ENCODE measurements around the gene ULK4. TPM values are rescaled to one million over a fixed set of nuclear protein-coding genes. Genes with fewer than 3 reads are reported as not detected.
"Not testable (repeated sequence)": the region's sequence is repeated elsewhere in the genome, so short reads cannot be mapped to it uniquely, and the experiment has no call there.

The ULK4 gene
- total RNA-seq, 1 experiment from 2014 or later = 7.3 TPM

DNA sequence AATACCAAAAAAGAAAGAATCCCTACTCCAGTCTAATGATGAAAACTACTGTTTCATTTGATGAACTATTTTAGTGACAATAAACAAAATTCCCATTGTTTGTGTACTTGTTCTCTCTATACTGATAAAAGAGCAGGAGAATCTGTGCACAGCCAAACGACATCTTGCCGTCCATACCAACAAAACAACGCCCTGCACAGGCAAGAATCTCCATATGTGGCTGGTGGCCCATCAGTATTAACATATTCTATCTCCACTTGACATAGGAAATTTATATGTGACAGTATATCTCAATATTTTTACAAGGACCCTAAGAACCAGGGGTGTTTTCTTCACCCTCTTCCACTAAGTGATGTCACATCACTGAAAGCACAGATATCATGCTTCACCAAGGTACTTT, 279.5 kb downstream of the ULK4 start:
- no peak for DNase-seq (ENCODE audit: low read depth)
- in situ Hi-C loops (cut with HindIII; ENCODE audit: low pct_unique_long_range_greater_than_20kb, low sequenced_read_pairs) = no loop called here

DNA sequence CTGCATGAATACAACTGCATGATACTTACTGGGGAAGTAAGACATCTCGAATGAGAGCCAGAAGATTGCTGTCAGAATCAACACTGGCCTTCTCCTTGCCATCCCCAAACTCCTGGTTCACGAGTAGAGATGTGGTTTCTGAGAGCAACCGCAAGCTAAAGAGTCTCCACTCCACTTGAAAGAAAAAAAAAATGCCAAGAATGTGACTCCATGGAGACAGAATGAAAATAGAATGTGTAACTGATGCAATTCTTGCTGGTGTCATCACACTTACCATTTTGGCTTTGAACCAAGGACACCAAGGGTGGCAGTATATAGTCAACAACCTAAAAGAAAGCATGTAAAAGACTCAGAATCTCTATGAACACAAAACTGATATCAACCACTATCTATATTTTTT, 280.4 kb downstream of the ULK4 start:
- in situ Hi-C loops (cut with HindIII; ENCODE audit: low pct_unique_long_range_greater_than_20kb, low sequenced_read_pairs) = no loop called here
- DNase-seq (ENCODE audit: low read depth) = peak; percentile 89

DNA sequence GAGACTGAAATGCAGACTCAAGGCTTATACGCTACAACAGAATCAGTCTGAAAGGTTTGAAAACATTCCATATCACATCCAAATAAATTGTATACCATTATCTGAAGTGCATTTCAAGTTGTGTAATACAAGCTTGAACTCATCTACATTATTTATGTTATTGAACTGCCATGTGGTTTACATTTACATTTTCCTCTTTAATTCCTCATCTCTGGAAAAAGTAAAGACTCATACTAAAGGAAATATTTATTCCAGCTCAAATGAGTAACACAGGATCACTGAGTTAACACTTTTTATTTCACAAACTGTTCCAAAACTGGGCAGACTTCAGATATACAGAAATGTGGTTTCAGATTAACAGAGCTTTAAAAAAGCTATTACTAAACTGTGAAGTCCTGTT, 282.5 kb downstream of the ULK4 start:
- in situ Hi-C loops (cut with HindIII; ENCODE audit: low pct_unique_long_range_greater_than_20kb, low sequenced_read_pairs) = no loop called here
- DNase-seq (ENCODE audit: low read depth) = no peak

DNA sequence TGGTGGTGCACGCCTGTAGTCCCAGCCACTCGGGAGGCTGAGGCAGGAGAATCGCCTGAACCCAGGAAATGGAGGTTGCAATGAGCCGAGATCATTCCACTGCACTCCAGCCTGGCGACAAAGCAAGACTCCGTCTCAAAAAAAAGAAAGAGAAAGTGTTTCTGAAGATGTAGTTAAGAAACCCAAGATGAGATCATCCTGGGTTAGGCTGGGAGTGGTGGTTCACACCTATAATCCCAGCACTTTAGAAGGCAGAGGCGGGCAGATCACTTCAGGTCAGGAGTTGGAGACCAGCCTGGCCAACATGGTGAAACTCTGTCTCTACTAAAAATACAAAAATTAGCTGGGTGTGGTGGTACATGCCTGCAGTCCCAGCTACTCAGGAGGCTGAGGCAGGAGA, 286.8 kb downstream of the ULK4 start:
- in situ Hi-C loops (cut with HindIII; ENCODE audit: low pct_unique_long_range_greater_than_20kb, low sequenced_read_pairs); DNase-seq (ENCODE audit: low read depth): not testable (repeated sequence)

DNA sequence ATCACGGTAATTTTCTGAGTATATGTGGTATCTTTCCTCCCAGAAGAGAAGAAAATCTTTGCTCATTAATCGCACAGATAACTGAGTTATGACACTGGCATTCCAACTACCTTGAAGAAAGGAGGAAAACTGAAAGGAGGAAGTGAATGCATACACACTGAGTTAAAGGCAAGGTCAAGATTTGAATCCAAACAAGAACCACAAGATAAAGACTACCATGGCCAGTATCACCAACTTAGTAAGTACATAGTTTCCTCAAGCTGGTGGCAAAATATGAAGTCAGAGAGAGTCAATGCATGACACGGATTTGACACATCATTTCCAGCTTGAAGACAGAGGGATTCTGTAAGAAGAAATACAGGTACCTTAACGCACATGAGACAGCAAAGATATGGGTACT, 287.5 kb downstream of the ULK4 start:
- DNase-seq (ENCODE audit: low read depth) = no peak
- in situ Hi-C loops (cut with HindIII; ENCODE audit: low pct_unique_long_range_greater_than_20kb, low sequenced_read_pairs) = no loop called here

DNA sequence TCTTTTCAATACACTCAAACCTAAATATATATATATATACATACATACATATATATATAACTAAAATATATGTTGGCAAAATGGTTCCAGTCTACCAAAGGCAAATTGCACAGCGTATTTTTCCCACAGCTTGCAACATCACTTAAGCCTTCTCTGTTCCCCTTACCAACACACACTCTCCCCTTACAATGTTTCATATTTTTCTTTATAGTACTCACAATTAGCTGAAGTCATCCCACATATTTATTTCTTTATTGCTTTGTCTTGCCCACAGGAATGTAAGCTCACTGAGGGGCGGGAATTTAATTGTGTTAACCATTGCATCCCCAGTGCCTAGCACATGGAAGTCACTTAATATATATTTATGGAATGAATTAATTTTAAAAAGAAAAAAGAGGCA, 288.3 kb downstream of the ULK4 start:
- DNase-seq (ENCODE audit: low read depth) = no peak
- in situ Hi-C loops (cut with HindIII; ENCODE audit: low pct_unique_long_range_greater_than_20kb, low sequenced_read_pairs) = no loop called here

DNA sequence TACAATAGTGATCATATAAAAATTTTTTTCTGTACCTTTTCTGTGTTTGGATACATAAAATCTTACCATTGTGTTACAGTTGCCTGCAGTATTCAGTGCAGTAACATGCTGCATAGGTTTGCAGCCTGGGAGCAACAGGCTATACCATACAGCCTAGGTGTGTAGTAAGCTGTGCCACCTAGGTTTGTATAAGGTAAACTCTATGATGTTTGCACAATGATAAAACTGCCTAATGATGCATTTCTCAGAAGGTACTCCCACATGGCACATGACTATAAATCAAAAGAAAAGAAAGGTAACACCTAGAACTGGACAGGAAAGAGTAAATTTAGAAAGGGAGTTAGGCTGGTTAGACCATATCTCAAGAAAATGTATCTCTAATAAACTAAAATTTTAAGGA, 293.5 kb downstream of the ULK4 start:
- no peak for DNase-seq (ENCODE audit: low read depth)
- in situ Hi-C loops (cut with HindIII; ENCODE audit: low pct_unique_long_range_greater_than_20kb, low sequenced_read_pairs) = no loop called here

DNA sequence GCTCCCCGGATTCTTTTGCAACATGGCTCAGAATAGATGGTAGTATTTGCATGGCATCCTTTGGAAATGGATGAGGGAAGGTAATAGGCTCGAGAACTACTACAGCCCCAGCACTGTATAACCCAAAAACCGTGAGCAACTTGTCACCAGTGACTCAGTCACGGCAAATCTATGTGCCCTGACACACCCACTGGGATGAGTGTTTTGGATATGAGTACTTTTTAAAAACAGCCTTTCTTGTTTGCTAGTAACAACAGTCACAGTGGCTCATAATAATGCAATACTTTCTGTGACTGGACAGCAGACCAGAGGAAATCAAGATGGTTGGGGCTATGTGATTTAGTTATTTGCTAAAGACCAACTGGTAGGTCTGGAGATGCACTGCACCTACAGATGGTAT, 299.6 kb downstream of the ULK4 start:
- in situ Hi-C loops (cut with HindIII; ENCODE audit: low pct_unique_long_range_greater_than_20kb, low sequenced_read_pairs) = no loop called here
- DNase-seq (ENCODE audit: low read depth) = no peak

DNA sequence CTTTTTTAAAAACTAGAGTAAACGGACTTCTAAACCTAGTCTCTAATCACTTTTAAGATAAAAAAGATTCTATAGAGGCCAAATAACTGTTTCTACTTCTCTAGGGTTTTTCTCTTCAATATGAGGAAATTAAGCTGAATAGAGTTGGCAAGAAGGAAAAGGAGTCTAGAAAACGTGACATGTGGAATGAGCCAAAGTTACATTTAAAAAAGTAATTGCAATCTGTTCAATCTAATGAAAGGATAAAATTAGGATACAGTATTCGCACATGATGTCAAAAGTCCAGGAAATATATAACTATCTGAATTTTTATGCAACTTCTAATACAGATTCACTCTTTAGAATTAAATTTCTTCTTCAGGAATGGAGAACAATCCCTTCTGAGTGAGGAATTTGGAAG, 300.1 kb downstream of the ULK4 start:
- DNase-seq (ENCODE audit: low read depth) = no peak
- in situ Hi-C loops (cut with HindIII; ENCODE audit: low pct_unique_long_range_greater_than_20kb, low sequenced_read_pairs) = no loop called here

DNA sequence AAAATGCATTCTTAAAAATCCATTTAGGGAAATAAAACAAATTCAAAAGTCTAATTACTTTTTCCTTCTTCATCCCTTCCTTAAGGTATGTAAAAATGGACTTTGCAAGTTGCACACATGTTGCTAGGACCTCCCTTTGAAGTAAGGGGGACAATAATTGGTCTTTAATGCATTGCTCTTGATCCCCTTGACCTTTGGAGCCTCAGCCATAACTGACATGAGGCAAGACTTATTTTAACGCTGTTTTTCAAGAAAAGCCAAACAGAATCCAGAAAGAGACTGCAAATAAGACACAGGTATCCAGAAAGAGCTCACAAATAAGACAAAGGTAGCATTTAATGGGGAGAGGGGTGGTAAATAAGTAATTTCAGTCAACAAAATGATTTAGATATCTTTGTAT, 301.4 kb downstream of the ULK4 start:
- in situ Hi-C loops (cut with HindIII; ENCODE audit: low pct_unique_long_range_greater_than_20kb, low sequenced_read_pairs) = no loop called here
- DNase-seq (ENCODE audit: low read depth) = no peak

DNA sequence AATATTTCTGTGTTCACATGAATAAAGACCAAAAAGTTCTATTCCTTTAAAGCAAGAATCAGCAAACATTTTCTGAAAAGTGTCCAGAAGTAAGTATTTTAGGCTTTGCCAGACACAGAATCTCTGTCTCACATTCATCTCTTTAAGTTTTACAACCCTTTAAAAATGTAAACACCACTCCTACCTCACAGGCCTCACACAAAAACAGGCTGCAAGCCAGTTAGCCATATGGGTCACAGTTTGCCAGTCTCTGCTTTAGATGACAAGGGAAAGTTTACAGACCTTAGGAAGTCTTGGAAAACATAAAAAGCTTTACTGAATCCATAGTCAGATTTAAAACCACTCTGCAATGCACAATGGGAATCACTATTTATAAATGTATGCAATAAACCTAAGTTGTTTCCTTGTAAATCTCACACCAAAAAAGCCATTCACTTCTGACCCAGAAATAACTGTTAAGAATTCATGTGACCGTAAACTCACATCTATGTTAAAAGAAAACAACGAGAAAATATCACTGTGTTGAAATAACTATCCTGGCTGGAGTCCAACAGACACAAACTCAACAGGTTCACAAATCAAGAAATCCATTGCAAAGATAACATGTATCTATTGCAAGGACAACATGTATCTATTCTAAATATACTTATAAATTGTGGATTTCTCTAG, 308.2 kb downstream of the ULK4 start:
- DNase-seq (ENCODE audit: low read depth) = peak; percentile 1
- in situ Hi-C loops (cut with HindIII; ENCODE audit: low pct_unique_long_range_greater_than_20kb, low sequenced_read_pairs) = no loop called here

DNA sequence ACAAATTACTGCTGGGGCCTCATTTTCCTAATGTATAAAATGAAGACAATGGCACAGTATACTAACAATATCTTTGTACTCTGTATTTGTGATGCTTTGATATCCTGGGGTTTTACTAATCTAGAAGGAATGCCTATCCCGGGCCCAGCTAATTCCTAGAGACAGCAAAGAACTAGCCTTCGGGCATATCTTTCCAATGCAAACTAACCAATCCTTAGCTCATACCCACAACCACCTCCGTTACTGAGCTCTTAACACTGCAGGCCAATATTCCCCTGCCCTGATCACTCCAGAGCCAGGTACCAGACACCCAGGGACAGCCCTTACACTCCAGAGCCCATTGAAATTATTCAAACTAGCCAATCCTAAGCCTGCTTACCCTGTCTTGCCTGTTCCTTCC, 309.0 kb downstream of the ULK4 start:
- no peak for DNase-seq (ENCODE audit: low read depth)
- in situ Hi-C loops (cut with HindIII; ENCODE audit: low pct_unique_long_range_greater_than_20kb, low sequenced_read_pairs) = no loop called here

DNA sequence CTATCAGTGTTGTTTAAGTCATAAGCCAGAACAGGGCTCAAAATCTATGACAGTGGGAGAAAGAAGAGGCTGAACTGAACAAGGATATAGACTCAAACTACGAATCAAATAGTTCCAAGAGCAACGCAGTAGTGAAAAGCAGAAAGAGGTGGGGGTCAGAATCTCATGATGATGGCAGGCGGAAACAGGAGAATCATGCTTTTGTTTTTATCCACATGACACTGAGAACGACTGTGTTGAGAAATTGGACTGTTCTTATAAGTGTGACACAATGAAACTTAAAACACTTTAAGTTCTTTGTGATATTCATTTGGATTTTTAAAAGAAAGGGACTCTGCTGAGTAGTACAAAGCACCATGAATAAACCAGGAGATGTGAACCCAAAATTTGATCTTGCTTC, 309.4 kb downstream of the ULK4 start:
- DNase-seq (ENCODE audit: low read depth) = no peak
- in situ Hi-C loops (cut with HindIII; ENCODE audit: low pct_unique_long_range_greater_than_20kb, low sequenced_read_pairs) = no loop called here

DNA sequence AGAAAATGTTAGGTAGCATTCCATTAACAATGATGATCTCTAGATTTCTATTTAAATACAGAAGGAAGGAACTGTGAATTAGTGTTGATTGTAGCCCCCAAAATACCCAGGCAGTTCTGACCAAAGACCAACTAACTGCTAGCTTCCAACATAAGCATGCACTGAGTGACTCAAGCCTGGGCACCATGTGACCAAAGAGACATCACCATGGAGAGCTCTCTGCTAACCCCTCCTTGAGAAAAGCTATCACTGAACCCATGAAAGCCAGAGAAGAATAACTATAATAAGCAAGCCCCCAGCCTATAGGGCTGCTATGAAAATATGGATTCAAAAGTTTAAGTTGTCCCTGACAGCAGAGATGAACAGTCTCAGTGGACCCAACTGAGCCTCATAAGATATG, 310.2 kb downstream of the ULK4 start:
- DNase-seq (ENCODE audit: low read depth) = no peak
- in situ Hi-C loops (cut with HindIII; ENCODE audit: low pct_unique_long_range_greater_than_20kb, low sequenced_read_pairs) = no loop called here

DNA sequence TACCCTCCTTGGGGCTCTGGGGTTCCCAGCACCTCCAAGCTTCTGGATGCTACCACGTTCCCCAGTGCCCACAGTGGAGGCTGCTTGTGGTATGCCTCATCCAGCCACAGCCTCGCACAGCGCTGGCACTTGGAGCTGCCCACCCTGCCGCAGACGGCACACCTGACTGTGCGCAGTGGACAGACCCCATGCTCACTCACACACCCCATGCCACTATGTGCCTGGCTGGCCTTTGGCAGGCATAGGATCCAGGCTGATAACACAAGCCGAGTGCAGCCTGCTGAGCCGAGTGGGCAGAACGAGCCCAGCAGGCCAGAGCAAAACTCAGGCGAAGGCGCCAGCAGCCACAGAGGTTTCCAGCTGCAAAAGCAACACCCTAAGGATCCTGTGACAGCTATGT, 311.5 kb downstream of the ULK4 start:
- in situ Hi-C loops (cut with HindIII; ENCODE audit: low pct_unique_long_range_greater_than_20kb, low sequenced_read_pairs) = no loop called here
- no peak for DNase-seq (ENCODE audit: low read depth)

DNA sequence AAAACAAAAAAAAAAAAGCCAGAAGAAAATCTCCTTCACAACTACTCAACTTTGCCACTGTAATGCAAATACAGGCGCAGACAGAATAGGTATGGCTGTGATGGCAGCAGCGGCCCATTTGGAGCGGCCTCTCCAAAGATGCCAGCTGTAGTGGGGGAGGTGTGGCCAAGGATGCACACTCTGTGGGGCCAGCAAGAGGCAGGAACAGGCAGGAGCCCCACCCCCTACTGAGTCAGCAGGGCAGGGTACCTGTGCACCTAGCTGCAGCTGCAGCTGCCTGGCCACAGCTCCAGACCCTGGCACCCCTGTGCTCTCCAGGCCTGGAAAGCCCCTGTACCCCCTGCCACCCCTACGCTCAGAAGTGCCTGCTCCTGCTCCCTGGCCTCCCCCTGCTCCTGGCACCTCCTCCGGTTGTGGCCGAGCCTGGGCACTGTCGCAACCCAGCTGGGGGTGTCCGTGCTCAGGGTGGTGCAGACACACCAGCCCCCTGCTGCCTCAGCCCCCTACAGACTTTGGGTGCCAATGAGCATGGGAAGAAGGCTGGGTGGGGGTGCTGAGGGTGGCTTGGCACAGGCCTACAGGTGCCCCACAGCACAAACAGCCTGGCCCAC, 312.7 kb downstream of the ULK4 start:
- in situ Hi-C loops (cut with HindIII; ENCODE audit: low pct_unique_long_range_greater_than_20kb, low sequenced_read_pairs) = no loop called here
- DNase-seq (ENCODE audit: low read depth) = no peak

DNA sequence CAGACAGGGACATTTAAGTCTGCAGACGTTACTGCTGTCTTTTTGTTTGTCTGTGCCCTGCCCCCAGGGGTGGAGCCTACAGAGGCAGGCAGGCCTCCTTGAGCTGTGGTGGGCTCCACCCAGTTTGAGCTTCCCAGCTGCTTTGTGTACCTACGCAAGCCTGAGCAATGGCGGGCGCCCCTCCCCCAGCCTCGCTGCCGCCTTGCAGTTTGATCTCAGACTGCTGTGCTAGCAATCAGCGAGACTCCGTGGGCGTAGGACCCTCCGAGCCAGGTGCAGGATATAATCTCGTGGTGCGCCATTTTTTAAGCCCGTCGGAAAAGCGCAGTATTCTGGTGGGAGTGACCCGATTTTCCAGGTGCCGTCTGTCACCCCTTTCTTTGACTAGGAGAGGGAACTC, 314.2 kb downstream of the ULK4 start:
- DNase-seq (ENCODE audit: low read depth); in situ Hi-C loops (cut with HindIII; ENCODE audit: low pct_unique_long_range_greater_than_20kb, low sequenced_read_pairs): not testable (repeated sequence)

DNA sequence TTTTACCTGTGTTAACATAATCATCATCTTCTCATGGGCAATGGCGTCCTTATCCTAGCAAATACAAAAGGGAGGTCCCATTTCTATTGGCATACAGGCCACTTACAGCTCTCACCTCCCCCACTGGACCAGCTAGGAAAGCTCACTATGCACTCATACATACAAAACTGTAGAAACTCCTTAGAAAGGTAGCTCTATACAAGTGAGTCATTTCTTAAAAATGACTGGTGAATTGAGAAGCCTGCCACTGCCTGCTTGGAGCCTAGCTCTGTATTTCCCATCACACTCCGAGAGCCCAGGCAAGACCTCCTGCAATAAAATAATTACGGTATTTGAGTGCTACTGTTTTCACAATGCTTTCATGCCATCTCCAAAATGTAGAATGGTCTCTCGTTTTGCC, 321.8 kb downstream of the ULK4 start:
- DNase-seq (ENCODE audit: low read depth) = no peak
- in situ Hi-C loops (cut with HindIII; ENCODE audit: low pct_unique_long_range_greater_than_20kb, low sequenced_read_pairs) = no loop called here

DNA sequence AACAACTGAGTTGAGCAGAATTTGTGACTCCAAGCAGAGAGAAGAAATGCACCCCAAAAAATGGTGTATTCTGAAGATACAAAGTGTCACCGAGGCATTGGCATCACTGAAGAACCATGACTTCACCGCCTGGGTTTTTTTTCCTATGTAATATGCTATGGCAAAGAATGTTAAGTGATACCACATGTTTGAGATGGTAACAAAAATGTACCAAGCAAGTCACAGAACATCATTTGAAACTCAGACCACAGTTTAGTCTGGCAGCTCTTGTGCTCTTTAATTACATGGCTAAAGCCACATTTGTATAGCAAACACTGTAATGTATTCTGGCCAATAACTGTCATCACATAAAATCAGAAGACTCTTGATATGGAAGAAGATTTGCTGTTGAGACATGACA, 323.5 kb downstream of the ULK4 start:
- in situ Hi-C loops (cut with HindIII; ENCODE audit: low pct_unique_long_range_greater_than_20kb, low sequenced_read_pairs) = no loop called here

DNA sequence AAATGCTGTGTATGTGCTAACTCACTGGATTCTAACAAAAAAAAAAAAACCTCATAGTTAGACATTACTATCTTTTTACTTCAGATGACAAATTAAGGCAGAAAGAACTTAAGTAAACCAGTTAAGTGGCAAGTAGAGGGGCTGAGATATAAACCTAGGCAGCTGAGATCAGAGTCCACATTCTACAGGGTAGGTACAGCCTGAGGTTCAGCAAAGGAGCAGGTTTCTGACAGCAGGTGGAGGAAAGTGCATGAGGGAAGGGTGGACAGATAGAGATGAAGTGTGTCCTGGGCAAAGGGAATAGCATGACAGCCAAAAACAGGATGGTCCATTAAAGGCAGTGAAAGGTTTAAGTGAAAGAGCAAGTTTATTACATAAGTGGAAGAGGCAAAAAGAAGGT, 329.2 kb downstream of the ULK4 start:
- in situ Hi-C loops (cut with HindIII; ENCODE audit: low pct_unique_long_range_greater_than_20kb, low sequenced_read_pairs) = no loop called here
- DNase-seq (ENCODE audit: low read depth) = no peak

More for the DNA sequence above, 323.5 kb downstream of the ULK4 start:
- DNase-seq (ENCODE audit: low read depth) = no peak
